ENCODE results near the gene ABHD17C.

The ABHD17C gene

DNA sequence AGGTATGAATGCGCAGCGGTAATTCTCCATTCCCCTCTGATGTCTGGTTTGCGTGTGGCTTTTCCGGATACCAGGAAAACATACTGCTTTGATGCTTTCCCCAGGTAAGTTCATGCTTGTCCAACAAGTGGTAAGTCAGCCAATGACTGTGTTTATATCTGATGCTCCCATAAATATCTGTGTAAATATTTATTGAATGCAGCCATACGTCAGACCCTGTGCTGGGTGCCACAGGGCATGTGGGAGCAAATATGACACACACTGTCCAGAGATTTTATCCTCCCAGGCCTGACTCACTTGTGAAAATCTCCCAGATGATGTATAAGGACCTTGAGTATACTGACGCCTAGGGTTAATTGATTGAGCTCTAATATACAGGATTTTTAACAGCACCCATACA, 54.5 kb downstream of the ABHD17C start:
- no peak overlapping the region for H3K4me3 ChIP-seq (ENCODE audit: insufficient read depth, low read length, poor library complexity, severe bottlenecking)
- H2AFZ ChIP-seq (ENCODE audit: low read depth, low read length, severe bottlenecking), result no peak overlapping the region
- no peaks in the 10 kb centered on the region for H3K27me3 ChIP-seq (ENCODE audit: low read length)
- H4K20me1 ChIP-seq (ENCODE audit: low read depth, low read length), result no peaks in the 10 kb centered on the region
- no peaks in the 10 kb centered on the region for H3K79me2 ChIP-seq (ENCODE audit: insufficient read depth, low read length)
- H3K4me2 ChIP-seq (ENCODE audit: low read depth, low read length, poor library complexity, severe bottlenecking), result no peak overlapping the region
- no peak overlapping the region for H3K27ac ChIP-seq (ENCODE audit: low read depth, low read length)
- H3K9me3 ChIP-seq (ENCODE audit: insufficient read depth, low read length), result no peaks in the 10 kb centered on the region
- TF ChIP-seq, protein P1, sequence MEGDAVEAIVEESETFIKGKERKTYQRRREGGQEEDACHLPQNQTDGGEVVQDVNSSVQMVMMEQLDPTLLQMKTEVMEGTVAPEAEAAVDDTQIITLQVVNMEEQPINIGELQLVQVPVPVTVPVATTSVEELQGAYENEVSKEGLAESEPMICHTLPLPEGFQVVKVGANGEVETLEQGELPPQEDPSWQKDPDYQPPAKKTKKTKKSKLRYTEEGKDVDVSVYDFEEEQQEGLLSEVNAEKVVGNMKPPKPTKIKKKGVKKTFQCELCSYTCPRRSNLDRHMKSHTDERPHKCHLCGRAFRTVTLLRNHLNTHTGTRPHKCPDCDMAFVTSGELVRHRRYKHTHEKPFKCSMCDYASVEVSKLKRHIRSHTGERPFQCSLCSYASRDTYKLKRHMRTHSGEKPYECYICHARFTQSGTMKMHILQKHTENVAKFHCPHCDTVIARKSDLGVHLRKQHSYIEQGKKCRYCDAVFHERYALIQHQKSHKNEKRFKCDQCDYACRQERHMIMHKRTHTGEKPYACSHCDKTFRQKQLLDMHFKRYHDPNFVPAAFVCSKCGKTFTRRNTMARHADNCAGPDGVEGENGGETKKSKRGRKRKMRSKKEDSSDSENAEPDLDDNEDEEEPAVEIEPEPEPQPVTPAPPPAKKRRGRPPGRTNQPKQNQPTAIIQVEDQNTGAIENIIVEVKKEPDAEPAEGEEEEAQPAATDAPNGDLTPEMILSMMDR (IDR thresholded peaks at IDR 0.05; ENCODE audit: insufficient read depth, low read length, poor library complexity, severe bottlenecking), result no peak
- TF ChIP-seq EZH2phosphoT487 (conservative IDR thresholded peaks at IDR 0.05; ENCODE audit: low read length), result no peak
- H3K9ac ChIP-seq (ENCODE audit: low read length), result no peak overlapping the region
- no peaks in the 10 kb centered on the region for H3K36me3 ChIP-seq (ENCODE audit: low read length)
- no peaks in the 10 kb centered on the region for H3K9me2 ChIP-seq (replicated peaks; ENCODE audit: insufficient read depth, low read length)
- no peaks in the 10 kb centered on the region for H3F3A ChIP-seq (ENCODE audit: insufficient read depth)

DNA sequence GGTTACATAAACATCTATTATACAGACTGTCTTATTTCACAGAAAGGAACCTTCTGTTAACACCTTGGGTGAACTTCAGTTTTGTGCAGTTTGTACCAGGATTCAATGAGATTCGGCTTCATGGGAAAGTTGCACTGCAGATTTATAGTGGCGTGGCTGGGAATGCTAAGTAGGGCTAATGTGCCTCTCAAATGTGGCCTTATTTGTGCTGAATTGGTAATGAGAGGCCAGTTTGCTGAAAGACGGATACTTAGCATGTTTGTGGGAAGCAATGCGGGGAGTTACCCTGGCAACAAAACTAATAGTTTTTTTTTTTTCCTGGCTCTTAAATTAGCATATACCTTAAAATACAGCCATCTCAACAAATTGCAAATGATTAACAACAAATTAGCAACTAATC, 55.5 kb downstream of the ABHD17C start:
- Histone ChIP-seq H3F3A (ENCODE audit: insufficient read depth) (no peaks in the 10 kb centered on the region), H3K27ac (ENCODE audit: low read depth, low read length) (no peak overlapping the region), H3K9ac (ENCODE audit: low read length) (no peak overlapping the region), H3K79me2 (ENCODE audit: insufficient read depth, low read length) (no peaks in the 10 kb centered on the region), H3K36me3 (ENCODE audit: low read length) (no peaks in the 10 kb centered on the region), H3K9me2 (replicated peaks; ENCODE audit: insufficient read depth, low read length) (no peaks in the 10 kb centered on the region), H3K4me3 (ENCODE audit: insufficient read depth, low read length, poor library complexity, severe bottlenecking) (no peak overlapping the region), H2AFZ (ENCODE audit: low read depth, low read length, severe bottlenecking) (no peak overlapping the region), H3K4me2 (ENCODE audit: low read depth, low read length, poor library complexity, severe bottlenecking) (no peak overlapping the region), H3K27me3 (ENCODE audit: low read length) (no peaks in the 10 kb centered on the region), H4K20me1 (ENCODE audit: low read depth, low read length) (no peaks in the 10 kb centered on the region), H3K9me3 (ENCODE audit: insufficient read depth, low read length) (no peaks in the 10 kb centered on the region)
- no peak for TF ChIP-seq EZH2phosphoT487 (conservative IDR thresholded peaks at IDR 0.05; ENCODE audit: low read length)
- TF ChIP-seq, protein P1 (IDR thresholded peaks at IDR 0.05; ENCODE audit: insufficient read depth, low read length, poor library complexity, severe bottlenecking), result no peak

DNA sequence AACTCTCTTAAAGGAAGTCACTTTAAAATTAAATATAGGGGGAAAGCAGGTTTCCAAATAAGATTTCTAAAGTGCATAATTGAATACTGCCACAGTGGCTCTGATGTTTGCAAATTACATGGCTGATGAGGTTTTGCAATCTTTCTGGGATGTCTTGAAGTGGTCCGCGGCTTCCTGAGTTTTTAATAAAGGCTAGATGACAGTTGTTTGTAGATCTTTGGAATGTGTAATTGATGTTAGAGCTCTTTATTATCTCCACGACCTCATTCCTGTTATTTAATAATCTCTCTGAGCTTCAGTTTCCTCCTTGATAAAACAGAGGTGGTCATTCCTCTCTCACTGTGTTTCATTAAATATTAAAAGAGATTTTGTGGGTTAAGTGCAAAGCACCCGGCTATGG, 57.1 kb downstream of the ABHD17C start:
- Histone ChIP-seq H3K4me2 (ENCODE audit: low read depth, low read length, poor library complexity, severe bottlenecking) (no peak overlapping the region), H3K79me2 (ENCODE audit: insufficient read depth, low read length) (no peaks in the 10 kb centered on the region), H3K36me3 (ENCODE audit: low read length) (no peaks in the 10 kb centered on the region), H3K9me3 (ENCODE audit: insufficient read depth, low read length) (no peaks in the 10 kb centered on the region), H3K9ac (ENCODE audit: low read length) (no peak overlapping the region), H2AFZ (ENCODE audit: low read depth, low read length, severe bottlenecking) (no peak overlapping the region), H3K27ac (ENCODE audit: low read depth, low read length) (no peak overlapping the region), H3F3A (ENCODE audit: insufficient read depth) (no peaks in the 10 kb centered on the region), H3K9me2 (replicated peaks; ENCODE audit: insufficient read depth, low read length) (no peaks in the 10 kb centered on the region), H3K4me3 (ENCODE audit: insufficient read depth, low read length, poor library complexity, severe bottlenecking) (no peak overlapping the region), H3K27me3 (ENCODE audit: low read length) (no peaks in the 10 kb centered on the region), H4K20me1 (ENCODE audit: low read depth, low read length) (no peaks in the 10 kb centered on the region)
- no peak for TF ChIP-seq EZH2phosphoT487 (conservative IDR thresholded peaks at IDR 0.05; ENCODE audit: low read length)
- TF ChIP-seq, protein P1 (IDR thresholded peaks at IDR 0.05; ENCODE audit: insufficient read depth, low read length, poor library complexity, severe bottlenecking), result no peak

Data from SU-DHL-6 (cell line).